Islet precursor cell (in vitro differentiated cells): Measurements from ENCODE around the gene KCNQ1OT1.

Experiments
- DNase-seq: peaks from one replicate; pipeline ENCODE4 v3.0.0-alpha.2; 2018

KCNQ1OT1 gene

GRCh38 chr11:2665526-2666400, 34.0 kb downstream of the KCNQ1OT1 start:
- no peak for DNase-seq

DNA sequence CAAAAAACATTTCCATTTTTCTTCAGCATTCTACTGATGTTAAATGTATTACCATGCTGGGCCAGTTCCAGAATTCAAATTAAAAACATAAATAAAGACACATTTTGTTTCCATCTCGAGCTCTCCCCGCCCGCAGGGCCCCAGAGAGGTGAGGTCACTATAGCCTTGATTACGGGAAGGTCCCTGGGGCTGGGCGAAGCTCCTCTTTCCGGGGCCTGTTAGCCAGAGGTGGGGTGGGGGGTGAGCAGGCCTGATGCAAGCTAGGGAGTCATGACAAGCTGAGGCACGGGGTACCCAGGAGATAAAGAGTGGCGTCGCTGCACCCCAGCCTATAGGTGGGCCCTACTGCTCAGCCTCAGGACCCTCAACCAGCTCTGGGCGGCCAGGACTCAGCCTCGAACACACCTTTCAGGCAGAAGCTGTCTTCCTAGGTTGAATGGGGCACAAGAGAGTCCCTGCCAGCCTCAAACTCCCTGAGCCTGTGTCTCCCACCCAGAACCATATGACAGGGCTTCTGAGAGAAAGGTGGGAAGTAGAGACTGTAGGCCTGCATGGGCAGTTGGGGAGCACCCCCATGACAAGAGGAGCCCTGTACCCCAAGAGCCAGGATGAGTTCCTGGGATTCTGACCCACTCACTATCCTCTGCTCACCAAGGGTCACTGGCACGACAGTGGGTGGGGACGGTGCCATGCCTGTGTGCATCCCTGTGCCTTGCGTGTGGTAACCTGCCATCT, 34.8 kb downstream of the KCNQ1OT1 start:
- peak; percentile 39 for DNase-seq

- peak; percentile 34 for DNase-seq
Observed at GRCh38 chr11:2664376-2664775, 35.4 kb downstream of the KCNQ1OT1 start.

GRCh38 chr11:2663915-2664314, 35.9 kb downstream of the KCNQ1OT1 start:
- no peak for DNase-seq

- DNase-seq, result peak; percentile 42
Observed at GRCh38 chr11:2663506-2663905, 36.3 kb downstream of the KCNQ1OT1 start.

GRCh38 chr11:2662430-2663299, 37.1 kb downstream of the KCNQ1OT1 start:
- DNase-seq, result peak; percentile 43

GRCh38 chr11:2662024-2662312, 37.8 kb downstream of the KCNQ1OT1 start:
- no peak for DNase-seq

- DNase-seq, result no peak
Observed at GRCh38 chr11:2661173-2662023, 38.4 kb downstream of the KCNQ1OT1 start.

DNA sequence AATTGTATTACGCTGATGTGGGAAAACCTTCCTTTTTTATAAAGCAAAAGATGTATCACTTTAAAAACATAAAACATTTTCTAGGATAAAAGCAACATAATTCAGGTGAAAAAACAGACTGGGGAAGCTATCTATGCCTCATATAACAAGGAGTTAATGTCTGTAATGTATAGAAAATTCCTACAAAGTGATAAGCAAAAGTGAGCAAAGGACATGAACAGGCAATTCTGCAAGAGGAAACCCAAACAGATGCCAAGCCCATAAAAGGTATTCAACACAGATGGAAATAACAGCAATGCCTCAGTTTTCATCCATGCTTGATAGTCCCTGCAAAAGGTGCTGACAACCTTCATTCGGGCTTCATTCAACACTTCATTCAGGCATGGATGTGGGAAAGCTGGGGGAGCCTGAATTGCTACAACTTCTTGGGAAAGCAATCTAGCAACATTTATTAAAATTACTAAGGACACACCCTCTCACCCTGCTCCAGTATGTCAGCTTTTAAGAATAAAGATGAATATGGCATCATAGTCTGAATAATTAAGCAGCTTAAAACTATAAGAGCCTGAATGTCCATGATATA, 39.3 kb downstream of the KCNQ1OT1 start:
- DNase-seq, result no peak

- no peak for DNase-seq
Observed at GRCh38 chr11:2657697-2658284, 42.0 kb downstream of the KCNQ1OT1 start.

- DNase-seq, result no peak
Observed at GRCh38 chr11:2656859-2657258, 42.9 kb downstream of the KCNQ1OT1 start.

DNA sequence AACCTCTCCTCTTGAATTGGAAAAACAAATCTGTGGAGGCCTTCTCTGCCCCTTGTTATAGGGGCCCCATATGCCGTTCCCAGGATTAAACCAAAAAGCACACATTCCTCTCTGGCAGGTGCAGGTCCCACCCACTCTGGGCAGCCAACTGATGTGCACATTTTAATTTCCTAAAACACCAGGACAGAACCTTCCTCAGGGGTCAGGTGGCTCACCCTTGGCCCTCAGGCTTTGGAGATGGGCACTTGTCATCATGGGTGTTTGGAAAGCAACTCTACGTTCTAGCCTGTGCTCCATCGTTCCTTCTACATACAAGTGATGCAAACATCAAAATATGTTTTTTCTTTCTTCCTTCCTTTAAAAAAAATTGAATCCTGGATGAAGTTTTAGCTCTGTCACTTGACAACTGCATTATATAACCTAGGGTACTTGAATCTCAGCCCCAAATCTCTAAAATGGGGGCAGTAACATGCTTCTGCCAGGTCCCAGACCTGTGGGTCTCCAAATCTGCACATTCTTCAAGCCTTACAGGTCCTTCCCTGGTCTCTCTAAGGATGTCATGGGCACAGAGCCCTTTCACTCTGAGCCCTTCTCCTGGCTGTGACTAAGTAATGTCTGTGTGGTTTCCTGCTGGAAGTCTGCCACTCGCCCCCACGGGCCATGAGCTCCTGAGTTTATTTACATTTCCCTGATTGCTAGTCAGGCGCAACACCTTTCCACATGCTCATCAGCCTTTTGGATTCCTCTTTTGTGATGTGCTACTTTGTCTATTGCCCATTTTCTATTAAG, 43.8 kb downstream of the KCNQ1OT1 start:
- DNase-seq, result peak; percentile 65

DNA sequence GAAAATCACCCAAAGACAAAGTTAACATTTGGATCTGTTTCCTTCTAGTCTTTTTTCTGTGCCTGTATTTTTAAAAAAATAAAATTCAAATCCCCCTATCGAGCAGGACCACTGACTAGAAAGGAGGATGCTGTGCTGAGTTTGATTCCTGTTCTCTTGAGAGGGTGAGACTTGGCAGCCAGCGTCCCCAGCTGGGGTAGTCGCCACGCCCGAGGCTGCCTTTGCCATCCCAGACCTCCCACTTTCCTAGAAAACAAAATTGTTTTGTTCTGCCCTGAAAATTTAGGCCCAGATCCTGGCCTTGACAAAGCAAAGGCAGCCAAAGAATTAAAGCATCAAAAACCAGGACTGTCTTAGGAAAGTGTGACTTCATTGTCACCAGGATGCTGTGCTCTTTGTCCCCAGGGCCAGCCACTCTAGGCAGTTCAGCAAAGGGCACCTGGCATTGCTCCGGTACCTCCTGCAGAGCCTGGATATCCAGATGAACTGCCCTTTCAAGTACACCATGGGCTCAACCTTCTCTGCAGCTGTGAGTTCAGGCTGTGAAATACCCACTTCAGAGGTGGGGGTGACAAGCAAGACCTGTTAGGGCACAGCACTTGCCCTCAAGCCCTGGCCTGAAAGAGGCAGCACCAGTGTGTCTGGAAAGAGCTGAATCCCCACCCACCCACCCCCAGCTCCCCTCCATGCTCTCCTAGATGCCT, 44.6 kb downstream of the KCNQ1OT1 start:
- no peak for DNase-seq

- peak; percentile 49 for DNase-seq
Observed at GRCh38 chr11:2653930-2654739, 45.7 kb downstream of the KCNQ1OT1 start.

DNA sequence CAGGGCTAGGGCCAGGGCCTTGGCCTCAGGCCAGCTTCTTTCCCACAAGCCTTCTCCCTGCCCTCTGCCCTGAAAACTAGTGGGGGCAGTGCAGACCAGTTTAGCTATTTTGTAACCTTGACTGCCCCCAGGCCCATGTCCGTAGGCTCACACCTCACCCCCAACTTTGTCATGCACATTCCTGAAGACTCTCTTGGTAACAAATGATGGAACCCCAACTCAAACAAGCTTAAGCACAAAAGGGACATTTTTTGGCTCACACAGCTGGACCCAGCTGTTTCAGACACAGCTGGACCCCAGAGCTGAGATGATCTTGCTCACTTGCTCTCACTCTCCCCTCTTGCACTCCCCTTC, 46.6 kb downstream of the KCNQ1OT1 start:
- DNase-seq, result no peak

DNA sequence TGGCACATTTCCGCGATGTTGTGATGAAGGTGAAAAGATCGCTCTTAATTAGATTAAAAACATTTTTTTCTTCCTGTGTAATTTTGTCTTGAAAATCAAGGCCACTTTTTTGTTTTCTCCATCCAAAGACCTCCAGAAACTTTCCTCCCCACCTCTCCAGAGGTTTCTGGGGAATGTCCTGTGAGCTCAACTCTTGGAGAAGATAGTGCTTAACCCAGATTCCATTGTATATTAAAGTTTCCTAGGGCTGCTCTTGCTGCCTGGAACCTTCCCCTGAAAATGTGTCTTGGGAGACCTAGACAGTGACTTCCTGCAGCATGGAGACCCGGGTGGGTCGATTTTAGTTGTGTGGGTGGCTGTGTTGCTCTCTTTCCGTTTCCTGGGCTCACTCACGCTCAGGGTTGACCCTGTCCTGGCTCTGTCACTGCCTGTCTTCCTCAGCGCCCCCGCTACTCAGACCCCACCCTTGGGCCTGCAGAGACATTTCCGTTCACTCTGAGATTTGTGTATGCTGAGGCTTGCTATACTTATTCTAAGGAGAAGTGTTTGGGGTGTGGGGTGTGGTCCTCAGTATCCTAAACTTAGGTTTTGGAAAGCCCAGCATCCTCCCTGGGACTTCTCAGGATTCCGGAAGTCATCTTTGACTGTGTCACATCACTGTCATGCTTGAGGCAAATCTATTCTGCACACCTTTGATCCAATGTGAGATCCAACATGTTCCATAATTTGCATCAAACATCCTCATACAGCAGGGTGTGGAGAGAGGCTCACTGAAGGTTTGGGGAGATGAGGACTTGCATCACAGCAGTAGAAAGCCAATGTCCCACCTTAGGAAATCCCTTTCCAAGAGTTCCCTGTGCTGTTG, 47.2 kb downstream of the KCNQ1OT1 start:
- DNase-seq, result no peak

DNA sequence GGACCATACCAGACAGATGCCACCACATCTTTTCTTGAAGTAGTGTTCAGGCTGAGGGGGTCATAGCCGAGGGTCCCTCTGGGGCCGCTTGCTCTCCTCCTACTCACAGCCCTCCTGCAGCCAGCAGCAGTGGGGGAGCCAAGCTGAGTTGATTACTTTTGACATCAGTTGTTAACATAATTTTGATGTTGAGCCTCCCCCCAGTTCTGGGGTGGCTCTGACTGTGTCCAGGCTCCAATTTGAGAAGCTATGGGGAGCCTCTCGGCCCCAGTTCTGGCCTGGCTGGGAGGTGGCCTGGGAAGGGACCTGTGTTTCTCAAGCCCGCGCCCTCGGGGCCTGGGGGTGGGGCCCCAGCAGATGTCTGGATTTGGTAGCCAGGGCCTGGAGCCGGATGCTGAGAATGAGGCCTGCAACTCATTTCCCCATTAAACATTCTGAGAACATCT, 47.9 kb downstream of the KCNQ1OT1 start:
- peak; percentile 57 for DNase-seq

DNA sequence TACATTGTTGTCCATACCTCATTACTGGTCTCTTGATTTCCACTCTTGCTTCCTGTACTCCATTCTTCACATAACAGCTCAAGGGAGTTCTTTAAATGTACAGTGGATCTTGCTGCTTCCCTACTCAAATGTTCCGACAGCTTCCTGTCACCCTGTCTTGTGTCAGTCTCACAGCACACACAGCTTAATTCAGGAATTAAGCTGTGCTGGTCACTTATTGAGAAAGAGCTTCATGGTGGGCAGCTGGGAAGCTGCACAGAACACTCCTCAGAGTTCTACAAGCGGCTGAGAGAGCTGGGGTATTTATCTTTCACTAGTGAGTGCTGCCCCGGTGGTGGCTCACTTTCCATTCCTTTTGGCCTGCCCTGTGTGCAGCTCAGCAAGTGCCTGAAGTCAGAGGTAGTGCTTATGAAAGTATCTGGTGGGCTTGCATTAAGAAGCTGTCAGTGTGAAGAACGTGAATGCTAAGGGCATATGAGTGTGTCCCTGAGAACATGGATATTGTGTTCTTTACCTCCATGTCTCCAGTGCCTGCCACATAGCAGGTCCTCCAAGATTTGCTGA, 48.7 kb downstream of the KCNQ1OT1 start:
- DNase-seq, result no peak
